GM18951 (cell line): ENCODE measurements around the gene PHLPP2.

Experiments used
- POLR2A ChIP-seq: IDR thresholded peaks from 4 replicates; pipeline ENCODE4 v1.6.1; 2011; ENCODE audit warnings: mild to moderate bottlenecking; ENCODE audit not compliant: insufficient read length, insufficient read depth; ENCODE audit errors: extremely low read depth
- in situ Hi-C: fragments of 300-500 bp; cut with MboI; formaldehyde crosslinking; loops from one replicate; pipeline ENCODE4 v1.12.0; 2022; ENCODE audit warnings: low sequenced_read_pairs, mixed read lengths, inconsistent platforms; ENCODE audit not compliant: unreplicated experiment

The PHLPP2 gene

GRCh38 chr16:71670537-71670936 lies 54.0 kb downstream of the PHLPP2 start:
- no peak for TF ChIP-seq POLR2A
- in situ Hi-C loops, result no loop called here

GRCh38 chr16:71669926-71670536 lies 54.5 kb downstream of the PHLPP2 start:
- in situ Hi-C loops, result no loop called here

GRCh38 chr16:71666928-71667707 lies 57.4 kb downstream of the PHLPP2 start:
- in situ Hi-C loops, result no loop called here
- no peak for TF ChIP-seq POLR2A

More at GRCh38 chr16:71669926-71670536, 54.5 kb downstream of the PHLPP2 start:
- no peak for TF ChIP-seq POLR2A

GRCh38 chr16:71666264-71666663 lies 58.2 kb downstream of the PHLPP2 start:
- in situ Hi-C loops, result no loop called here
- TF ChIP-seq POLR2A, result no peak

- in situ Hi-C loops, result no loop called here
- TF ChIP-seq POLR2A, result no peak
Observed at GRCh38 chr16:71659471-71659870, 65.0 kb downstream of the PHLPP2 start.

GRCh38 chr16:71658771-71659170 lies 65.7 kb downstream of the PHLPP2 start:
- TF ChIP-seq POLR2A, result no peak
- in situ Hi-C loops, result no loop called here

- no peak for TF ChIP-seq POLR2A
- in situ Hi-C loops, result no loop called here
Observed at GRCh38 chr16:71649704-71650103, 74.8 kb downstream of the PHLPP2 start.

GRCh38 chr16:71648921-71649320 lies 75.6 kb downstream of the PHLPP2 start:
- in situ Hi-C loops, result no loop called here
- no peak for TF ChIP-seq POLR2A

- in situ Hi-C loops, result no loop called here
- TF ChIP-seq POLR2A, result no peak
Observed at GRCh38 chr16:71648162-71648561, 76.3 kb downstream of the PHLPP2 start.

GRCh38 chr16:71647391-71647790 lies 77.1 kb downstream of the PHLPP2 start:
- TF ChIP-seq POLR2A, result no peak
- in situ Hi-C loops, result no loop called here

GRCh38 chr16:71645450-71645849 lies 79.1 kb downstream of the PHLPP2 start:
- TF ChIP-seq POLR2A, result no peak
- in situ Hi-C loops, result no loop called here

GRCh38 chr16:71637398-71637797 lies 87.1 kb downstream of the PHLPP2 start:
- TF ChIP-seq POLR2A, result no peak
- in situ Hi-C loops, result no loop called here

- TF ChIP-seq POLR2A, result no peak
- in situ Hi-C loops, result no loop called here
Observed at GRCh38 chr16:71635632-71636031, 88.9 kb downstream of the PHLPP2 start.

GRCh38 chr16:71631776-71632175 lies 92.7 kb downstream of the PHLPP2 start:
- in situ Hi-C loops, result no loop called here
- TF ChIP-seq POLR2A, result no peak

- in situ Hi-C loops, result no loop called here
- TF ChIP-seq POLR2A, result no peak
Observed at GRCh38 chr16:71630808-71631207, 93.7 kb downstream of the PHLPP2 start.
